ENCODE results near the gene CFDP1.
A peak's percentile ranks its signal among the peaks of the same experiment; 100 is the strongest.

The CFDP1 gene

DNA sequence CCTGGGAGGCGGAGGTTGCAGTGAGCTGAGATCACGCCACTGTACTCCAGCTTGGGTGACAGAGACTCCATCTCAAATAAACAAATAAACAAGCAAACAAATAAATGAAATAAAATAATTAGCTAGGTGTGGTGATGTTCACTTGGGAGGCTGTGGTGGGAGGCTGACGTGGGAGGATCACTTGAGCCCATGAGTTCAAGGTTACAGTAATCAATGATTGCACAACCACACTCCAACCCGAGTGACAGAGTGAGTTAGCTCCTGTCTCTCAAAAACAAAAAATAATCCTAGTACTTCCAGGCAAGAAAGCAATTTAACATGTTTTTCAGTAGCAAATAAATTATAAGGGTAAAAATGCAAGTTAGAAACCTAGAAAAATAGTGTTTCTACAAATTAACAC, 26.4 kb downstream of the CFDP1 start:
- DNase-seq (ENCODE audit: low spot score): no peak

GRCh38 chr16:75402821-75403475, 30.4 kb downstream of the CFDP1 start:
- DNase-seq (ENCODE audit: low spot score): peak; percentile 16

GRCh38 chr16:75402159-75402820, 31.0 kb downstream of the CFDP1 start:
- no peak for DNase-seq (ENCODE audit: low spot score)

- no peak for DNase-seq (ENCODE audit: low spot score)
These were observed 31.6 kb downstream of the CFDP1 start for GRCh38 chr16:75401691-75402090.

GRCh38 chr16:75398333-75398732, 35.0 kb downstream of the CFDP1 start:
- DNase-seq (ENCODE audit: low spot score): no peak

DNA sequence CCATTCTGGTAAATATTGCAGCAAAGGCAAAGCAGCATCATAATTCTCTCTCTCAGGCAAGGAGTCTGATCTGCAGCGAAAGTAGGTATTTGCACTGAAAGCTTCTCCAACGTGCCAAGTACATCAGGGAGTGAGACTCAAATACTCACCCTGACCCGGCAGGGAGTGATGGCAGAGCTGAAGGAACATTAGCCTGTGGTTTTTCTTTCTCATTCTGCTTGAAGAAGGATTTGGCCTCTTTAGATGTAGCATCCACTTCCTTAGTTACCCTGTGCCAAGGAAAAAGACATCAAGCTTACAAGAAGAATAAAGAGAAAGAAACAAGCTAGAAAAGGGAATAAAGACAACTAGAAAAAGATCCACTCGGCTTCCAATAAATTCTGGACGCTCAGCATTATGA, 38.4 kb downstream of the CFDP1 start:
- DNase-seq (ENCODE audit: low spot score): no peak

DNA sequence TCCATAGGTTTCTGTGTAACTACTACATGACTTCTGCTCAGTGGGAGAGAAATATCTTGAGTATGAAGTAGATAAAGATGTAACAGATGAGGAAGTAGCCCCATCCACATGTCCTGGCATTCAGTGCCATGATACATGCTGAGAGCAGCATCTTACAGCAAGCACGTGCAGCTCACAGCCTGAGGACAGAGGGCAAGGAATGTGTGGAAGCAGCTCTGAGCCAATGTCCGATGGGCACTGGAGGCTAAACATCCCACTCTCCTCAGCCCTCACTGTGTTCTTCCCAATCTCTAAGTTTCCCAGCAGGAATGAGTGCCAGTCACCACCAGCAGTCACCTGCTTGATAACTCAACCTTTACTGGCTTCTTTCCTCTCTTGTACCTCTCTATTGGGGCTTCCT, 40.4 kb downstream of the CFDP1 start:
- no peak for DNase-seq (ENCODE audit: low spot score)

DNA sequence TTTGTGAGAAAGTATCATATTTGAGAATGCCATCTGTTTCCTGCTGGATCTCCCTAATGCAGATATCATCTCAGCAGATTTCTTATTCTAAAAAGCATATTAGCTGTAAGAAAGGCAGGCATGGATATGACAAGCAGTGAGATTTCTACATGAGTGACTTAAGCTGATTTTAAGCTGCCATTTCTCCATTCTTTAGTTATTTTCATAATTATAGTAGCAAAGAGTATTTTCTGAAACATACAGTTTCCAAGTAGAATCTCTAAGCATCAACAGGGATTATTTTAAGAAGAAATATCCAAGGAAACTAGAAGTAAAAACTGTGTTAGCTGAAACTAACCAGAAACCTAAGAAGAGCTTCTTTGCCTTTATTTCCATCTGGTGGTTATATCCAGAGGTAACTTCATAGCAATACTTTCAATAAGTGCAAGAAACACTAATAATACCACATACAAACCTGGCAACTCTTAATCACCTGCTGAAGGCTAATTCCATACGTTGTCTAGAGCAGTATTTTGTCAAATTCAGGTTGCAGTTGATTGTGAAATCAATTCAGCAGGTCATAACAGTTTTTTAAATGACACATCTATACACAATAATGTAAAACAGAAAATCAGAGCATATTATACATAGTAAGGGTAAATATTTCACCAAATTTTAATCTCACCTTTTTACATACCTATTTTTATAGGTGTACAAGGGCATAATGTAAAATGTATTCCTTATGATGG, 42.2 kb downstream of the CFDP1 start:
- no peak for DNase-seq (ENCODE audit: low spot score)

DNA sequence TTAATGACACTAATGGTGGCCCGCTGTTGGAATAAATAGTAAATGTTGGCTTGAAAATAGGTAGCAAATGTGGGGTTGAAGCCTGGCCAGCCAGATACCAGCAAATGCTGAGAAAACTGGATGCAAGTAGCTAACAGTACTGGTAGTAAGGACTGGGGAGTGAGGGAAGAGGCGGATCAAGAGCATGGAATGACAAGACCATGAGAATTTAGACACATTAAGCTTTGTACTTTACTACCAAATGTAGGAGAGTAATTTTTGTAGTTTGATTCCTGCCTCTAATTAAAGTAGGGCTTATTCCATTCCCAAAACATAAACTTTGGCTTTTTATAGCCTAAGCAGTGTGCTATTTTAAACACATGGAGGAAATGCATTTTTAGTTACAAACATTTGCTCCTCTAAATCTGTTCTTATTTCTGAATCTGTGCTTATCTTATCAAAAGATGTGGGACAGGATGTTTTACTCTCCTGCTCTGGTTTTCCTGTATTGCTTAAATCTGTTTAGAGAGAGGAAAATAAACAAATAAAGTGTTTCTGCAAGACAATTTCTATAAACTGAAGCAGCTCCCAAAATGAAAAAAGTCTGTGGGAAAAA, 44.1 kb downstream of the CFDP1 start:
- DNase-seq (ENCODE audit: low spot score): no peak

GRCh38 chr16:75387951-75388350, 45.4 kb downstream of the CFDP1 start:
- DNase-seq (ENCODE audit: low spot score): no peak

GRCh38 chr16:75385507-75386152, 47.7 kb downstream of the CFDP1 start:
- peak; percentile 81 for DNase-seq (ENCODE audit: low spot score)

DNA sequence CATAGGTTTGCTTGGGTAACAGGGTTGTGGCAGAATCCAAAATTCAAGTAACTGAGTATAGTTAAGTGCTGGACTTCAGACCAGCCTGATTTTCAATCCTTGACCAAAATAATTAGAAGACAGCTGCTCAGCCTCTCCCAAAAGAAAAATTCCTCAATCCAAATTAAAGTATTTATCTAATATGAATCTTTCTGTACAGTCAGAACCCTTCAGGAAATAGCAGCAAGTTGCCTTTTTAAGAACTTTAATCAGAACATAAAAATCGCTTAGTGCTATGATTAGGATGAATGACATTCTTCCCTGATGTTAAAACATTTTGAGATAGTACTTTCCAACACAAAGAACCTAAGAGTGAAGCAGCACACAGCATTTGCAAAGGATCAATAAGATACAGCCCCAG, 50.2 kb downstream of the CFDP1 start:
- no peak for DNase-seq (ENCODE audit: low spot score)

DNA sequence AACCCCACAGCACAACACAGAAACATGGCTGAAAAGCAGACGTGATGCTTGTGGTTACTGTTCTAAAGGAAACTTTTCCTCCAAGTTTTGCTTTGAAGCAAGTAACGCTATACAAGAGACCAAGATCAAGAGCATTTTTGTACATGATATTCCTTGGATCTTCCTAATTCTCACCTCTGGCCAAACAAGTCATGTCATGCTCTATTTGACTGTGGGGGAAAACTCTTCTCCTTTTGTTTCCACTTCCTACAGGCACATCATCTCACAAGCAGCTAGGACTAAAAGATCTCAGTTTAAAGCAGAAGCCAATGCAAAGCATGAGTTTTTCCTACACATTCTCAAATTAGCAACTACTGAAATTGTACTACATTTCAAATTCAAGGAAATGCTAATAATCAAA, 50.7 kb downstream of the CFDP1 start:
- no peak for DNase-seq (ENCODE audit: low spot score)

GRCh38 chr16:75380870-75381269, 52.4 kb downstream of the CFDP1 start:
- DNase-seq (ENCODE audit: low spot score): no peak

DNA sequence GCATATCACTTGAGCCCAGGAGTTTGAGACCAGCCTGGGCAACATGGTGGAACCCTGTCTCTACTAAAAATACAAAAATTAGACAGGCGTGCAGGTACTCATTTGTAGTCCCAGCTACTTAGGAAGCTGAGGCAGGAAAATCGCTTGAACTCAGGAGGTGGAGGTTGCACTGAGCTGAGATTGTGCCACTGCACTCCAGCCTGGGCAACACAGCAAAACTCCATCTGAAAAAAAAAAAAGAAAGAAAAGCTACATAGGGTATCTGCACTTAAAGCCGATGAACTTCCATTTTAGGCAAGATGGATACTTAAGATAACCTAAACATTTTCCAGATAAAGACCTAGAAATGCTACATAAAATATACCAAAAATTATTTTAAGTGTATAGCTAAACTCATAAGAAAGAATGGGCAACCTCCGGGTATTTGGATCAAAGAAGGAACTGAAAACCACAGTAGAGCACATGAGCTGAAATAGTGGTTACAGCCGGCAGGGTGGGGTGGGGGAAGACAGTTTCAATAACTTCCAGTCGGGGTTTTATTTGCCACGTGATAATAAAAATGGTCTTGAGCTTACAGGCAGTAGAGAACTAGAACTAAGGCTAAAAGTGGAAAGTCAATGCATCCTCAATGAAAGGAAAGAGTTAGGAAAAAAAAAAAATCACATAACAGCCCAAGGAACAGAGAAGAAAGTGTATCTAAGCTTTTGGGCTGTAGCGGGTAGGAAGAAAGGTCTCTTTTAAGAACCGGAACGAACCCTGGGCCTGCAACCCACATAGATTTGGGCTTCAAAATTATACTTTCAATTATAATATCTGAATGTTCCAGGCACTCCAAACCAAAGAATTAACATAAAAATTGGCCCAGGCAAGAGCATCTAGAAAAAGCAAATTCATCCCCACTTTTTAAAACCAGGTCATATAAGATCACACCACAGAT, 53.1 kb downstream of the CFDP1 start:
- no peak for DNase-seq (ENCODE audit: low spot score)

GRCh38 chr16:75379339-75379738, 54.0 kb downstream of the CFDP1 start:
- no peak for DNase-seq (ENCODE audit: low spot score)

DNA sequence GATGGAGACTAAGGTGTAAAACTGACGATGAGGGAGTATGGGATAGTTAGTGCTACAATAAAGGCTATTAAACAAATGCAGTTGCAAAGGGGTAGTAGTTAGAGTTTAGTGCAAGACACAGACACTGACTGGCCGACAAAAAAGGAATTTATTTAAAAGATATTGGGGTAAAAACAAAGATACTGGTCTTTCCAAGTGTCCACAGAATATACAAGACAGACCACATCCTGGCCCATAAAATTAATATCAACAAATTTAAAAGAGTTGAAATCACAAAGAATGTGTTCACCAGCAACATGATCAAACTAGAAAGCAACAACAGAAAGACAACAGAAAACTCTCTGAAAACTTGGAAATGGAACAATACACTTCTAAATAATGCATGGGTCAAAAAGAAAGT, 54.7 kb downstream of the CFDP1 start:
- no peak for DNase-seq (ENCODE audit: low spot score)

- no peak for DNase-seq (ENCODE audit: low spot score)
These were observed 55.4 kb downstream of the CFDP1 start for GRCh38 chr16:75377729-75378386.

- DNase-seq (ENCODE audit: low spot score): no peak
These were observed 56.7 kb downstream of the CFDP1 start for GRCh38 chr16:75376475-75377161.

GRCh38 chr16:75374388-75374787, 58.9 kb downstream of the CFDP1 start:
- DNase-seq (ENCODE audit: low spot score): no peak

All from LoVo (cell line).